ENCODE data around the gene NPIPB6.

Gene NPIPB6

DNA sequence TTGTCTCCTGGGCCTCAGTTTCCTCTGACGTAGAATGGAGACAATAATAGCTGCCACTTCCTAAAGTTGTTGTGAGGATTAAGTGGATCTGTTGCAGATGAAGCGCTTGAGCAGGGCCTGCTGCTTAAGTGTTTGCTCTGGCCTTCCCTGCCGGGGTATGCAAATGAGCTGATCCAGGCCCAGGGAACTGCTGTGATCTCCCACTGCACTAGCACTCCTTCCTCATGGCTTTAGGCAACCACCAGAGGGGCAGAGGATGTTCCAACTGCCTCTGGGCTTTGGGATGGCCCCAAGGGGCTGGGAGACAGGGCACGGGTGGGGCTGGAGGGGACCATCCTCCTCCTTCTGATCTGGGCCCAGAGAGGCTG, 64.8 kb downstream of the NPIPB6 start:
- no peak for DNase-seq (ENCODE audit: low read depth in 2 of 2)

GRCh38 chr16:28297784-28298510, 65.4 kb downstream of the NPIPB6 start:
- DNase-seq (ENCODE audit: low read depth in 2 of 2), result no peak

DNA sequence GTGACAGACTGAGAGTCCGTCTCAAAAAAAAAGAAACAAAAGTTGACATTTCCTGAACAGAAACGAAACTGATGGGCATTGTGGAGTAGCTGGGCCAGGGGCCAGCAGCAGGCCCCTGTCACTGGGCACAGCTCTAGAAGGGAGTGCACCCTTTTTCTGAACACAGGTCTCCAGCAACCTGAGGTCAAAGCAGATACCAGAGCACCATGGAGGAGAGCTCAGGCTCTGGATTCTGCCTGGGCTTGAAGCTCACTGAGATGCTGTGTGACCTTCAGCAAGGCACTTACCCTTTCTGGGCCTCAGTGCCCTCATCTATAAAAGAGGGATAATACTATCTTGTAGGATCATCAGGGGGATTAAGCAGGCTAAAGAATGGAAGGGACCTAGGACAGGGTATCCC, 66.0 kb downstream of the NPIPB6 start:
- DNase-seq (ENCODE audit: low read depth in 2 of 2), result no peak

- DNase-seq (ENCODE audit: low read depth in 2 of 2), result no peak
Observed at GRCh38 chr16:28295276-28295675, 68.0 kb downstream of the NPIPB6 start.

DNA sequence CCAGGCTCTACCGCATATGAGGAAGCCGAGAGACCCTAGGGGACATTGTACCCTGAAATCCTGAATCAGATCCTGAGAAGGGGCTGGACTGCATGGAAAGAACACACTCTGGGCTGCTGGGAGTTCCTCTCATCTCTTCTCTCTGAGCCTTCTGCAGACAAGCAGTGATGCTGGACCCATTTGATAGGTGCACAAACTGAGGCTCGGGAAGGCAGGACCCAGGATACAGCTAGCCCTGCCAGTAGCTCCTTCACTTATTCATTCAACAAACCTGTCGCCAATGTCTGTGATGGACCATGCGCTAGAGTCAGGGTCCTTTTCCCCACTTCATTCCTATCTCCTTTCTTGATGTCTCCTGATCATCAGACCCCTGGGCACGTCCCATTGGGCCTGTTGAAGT, 69.1 kb downstream of the NPIPB6 start:
- DNase-seq (ENCODE audit: low read depth in 2 of 2), result no peak

DNA sequence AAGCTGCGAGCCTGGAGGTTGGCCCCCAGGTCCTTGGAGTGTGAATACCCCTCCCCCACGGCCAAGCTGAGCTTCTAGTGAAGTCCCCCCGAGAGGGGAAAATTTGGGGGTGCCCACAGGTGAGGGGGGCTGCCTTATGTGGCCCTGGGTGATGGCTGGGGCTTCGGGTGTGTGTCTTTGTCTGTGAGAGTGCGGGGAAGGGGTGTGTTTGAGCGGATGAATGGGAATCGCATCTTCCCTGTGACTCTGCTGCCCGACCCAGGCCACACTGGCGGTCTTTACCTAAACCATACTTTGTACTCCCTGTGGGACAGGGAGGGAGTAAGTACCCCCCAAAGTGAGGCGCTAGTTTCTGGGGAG, 69.7 kb downstream of the NPIPB6 start:
- no peak for DNase-seq (ENCODE audit: low read depth in 2 of 2)

DNA sequence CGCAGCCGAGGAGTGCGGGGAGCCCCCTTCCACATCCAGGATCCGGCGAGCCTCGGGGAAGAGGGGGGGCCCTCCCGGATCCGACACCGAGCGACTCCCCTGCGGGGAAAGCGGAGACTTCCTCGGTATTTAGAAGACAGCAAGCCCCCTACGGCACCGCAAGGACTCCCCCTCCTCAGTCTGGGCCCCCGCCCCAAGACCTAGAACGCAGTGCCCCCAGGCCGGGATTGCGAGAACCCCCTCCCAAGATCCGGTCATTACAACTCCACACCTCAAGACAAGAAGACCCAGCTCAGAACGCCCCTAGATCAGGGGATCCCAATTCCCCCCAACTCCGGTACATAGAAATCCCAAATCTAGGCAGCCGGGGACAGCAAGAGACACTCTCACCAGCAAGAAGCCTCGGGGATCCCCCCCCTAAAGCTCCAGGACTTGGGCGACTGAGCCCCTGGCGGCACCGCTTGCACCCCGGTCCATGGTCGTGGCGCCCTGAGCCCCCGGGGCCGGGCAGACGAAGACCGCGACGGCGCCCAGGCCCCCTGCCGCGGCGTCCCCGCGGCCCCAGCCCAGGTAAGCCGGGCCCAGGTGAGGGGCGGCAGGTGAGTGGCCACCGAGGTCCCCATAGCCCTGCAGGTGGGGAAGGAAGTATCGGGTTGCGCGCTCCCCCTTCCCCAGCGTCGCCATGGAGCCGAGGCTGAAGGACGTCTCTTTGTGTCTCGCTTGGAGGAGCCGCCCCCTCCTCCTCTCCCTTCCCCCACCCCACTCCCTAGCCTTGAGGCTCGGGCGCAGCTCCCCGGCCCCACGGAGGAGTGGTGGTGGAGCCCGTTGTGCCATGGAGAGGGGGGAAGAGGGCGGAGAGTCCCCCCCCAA, 70.3 kb downstream of the NPIPB6 start:
- no peak for DNase-seq (ENCODE audit: low read depth in 2 of 2)

All from stimulated activated CD8-positive, alpha-beta memory T cell treated with anti-CD3 and anti-CD28 coated beads, Interleukin-15, amount 100 ng/mL, for 48 hours (primary cell).